DMS79 (cell line): ENCODE results near the gene BECN2.
A peak's percentile ranks its signal among the peaks of the same experiment; 100 is the strongest.
"Not testable (repeated sequence)": the region's sequence is repeated elsewhere in the genome, so short reads cannot be mapped to it uniquely, and the experiment has no call there.

Source experiments
- DNase-seq: peaks from one replicate; lab custom pipeline; 2025; lab: John Stamatoyannopoulos, UW

BECN2 gene

GRCh38 chr1:241979071-241979470 is 21.5 kb downstream of the BECN2 start:
- DNase-seq: no peak

- no peak for DNase-seq
These were observed 22.4 kb downstream of the BECN2 start for GRCh38 chr1:241979926-241980325.

- DNase-seq: no peak
These were observed 28.2 kb downstream of the BECN2 start for GRCh38 chr1:241985787-241986186.

- DNase-seq: not testable (repeated sequence)
These were observed 30.9 kb downstream of the BECN2 start for GRCh38 chr1:241988389-241988930.

- DNase-seq: peak; percentile 16
These were observed 32.5 kb downstream of the BECN2 start for GRCh38 chr1:241990040-241990439.

GRCh38 chr1:241992734-241993133 is 35.2 kb downstream of the BECN2 start:
- no peak for DNase-seq

GRCh38 chr1:241994171-241994570 is 36.6 kb downstream of the BECN2 start:
- no peak for DNase-seq

GRCh38 chr1:241997401-241997998 is 39.9 kb downstream of the BECN2 start:
- no peak for DNase-seq

GRCh38 chr1:241998412-241998921 is 40.9 kb downstream of the BECN2 start:
- DNase-seq: no peak

- no peak for DNase-seq
These were observed 41.5 kb downstream of the BECN2 start, which contains the start of gene MAP1LC3C for GRCh38 chr1:241999026-241999425. Gene MAP1LC3C, minus strand, starts transcription at chr1:241999098. Its CDS starts 90 bp downstream, at chr1:241999008.

GRCh38 chr1:242000434-242000833 is 42.9 kb downstream of the BECN2 start:
- no peak for DNase-seq

- no peak for DNase-seq
These were observed 44.5 kb downstream of the BECN2 start for GRCh38 chr1:242002072-242002471.

GRCh38 chr1:242002510-242002909 is 44.9 kb downstream of the BECN2 start:
- DNase-seq: no peak

GRCh38 chr1:242004751-242005495 is 47.4 kb downstream of the BECN2 start:
- DNase-seq: no peak

- DNase-seq: no peak
These were observed 48.4 kb downstream of the BECN2 start for GRCh38 chr1:242005866-242006535.

- no peak for DNase-seq
These were observed 49.4 kb downstream of the BECN2 start for GRCh38 chr1:242006976-242007375.
